Measurements from ENCODE around the gene CA10.
A peak's percentile ranks its signal among the peaks of the same experiment; 100 is the strongest.

CA10 gene

GRCh38 chr17:51820252-51820651 lies 338.3 kb downstream of the CA10 start:
- Mint-ChIP-seq H3K27ac (peak overlapping the region in 1 of 3 experiments; percentile 71), H3K36me3 (ENCODE audit: low read depth) (no peaks in the 10 kb centered on the region), H3K4me3 (no peak overlapping the region), H3K27me3 (ENCODE audit: low read depth) (peaks cover 4% of the 10 kb centered on the region), H3K9me3 (no peaks in the 10 kb centered on the region), H3K4me1 (peaks cover 18% of the 10 kb centered on the region)
- no peak for TF ChIP-seq CTCF (IDR thresholded peaks at IDR 0.05; ENCODE audit: unreplicated experiment in 3 of 3)

GRCh38 chr17:51819341-51820219 lies 338.9 kb downstream of the CA10 start:
- H3K9me3 Mint-ChIP-seq = no peaks in the 10 kb centered on the region
- peaks cover 4% of the 10 kb centered on the region for H3K27me3 Mint-ChIP-seq (ENCODE audit: low read depth)
- H3K4me1 Mint-ChIP-seq = peaks cover 18% of the 10 kb centered on the region
- peak overlapping the region; percentile 46 to 86 (median 71) for H3K27ac Mint-ChIP-seq
- no peaks in the 10 kb centered on the region for H3K36me3 Mint-ChIP-seq (ENCODE audit: low read depth)
- no peak for TF ChIP-seq CTCF (IDR thresholded peaks at IDR 0.05; ENCODE audit: unreplicated experiment in 3 of 3)
- no peak overlapping the region for H3K4me3 Mint-ChIP-seq

- Mint-ChIP-seq H3K4me1 (peaks cover 18% of the 10 kb centered on the region), H3K36me3 (ENCODE audit: low read depth) (no peaks in the 10 kb centered on the region), H3K4me3 (no peak overlapping the region), H3K27me3 (ENCODE audit: low read depth) (peaks cover 4% of the 10 kb centered on the region), H3K9me3 (no peaks in the 10 kb centered on the region), H3K27ac (peak overlapping the region; percentile 46 to 86 (median 71))
- TF ChIP-seq CTCF (IDR thresholded peaks at IDR 0.05; ENCODE audit: unreplicated experiment in 3 of 3) = no peak
Measured at GRCh38 chr17:51818777-51819176, 339.7 kb downstream of the CA10 start.

DNA sequence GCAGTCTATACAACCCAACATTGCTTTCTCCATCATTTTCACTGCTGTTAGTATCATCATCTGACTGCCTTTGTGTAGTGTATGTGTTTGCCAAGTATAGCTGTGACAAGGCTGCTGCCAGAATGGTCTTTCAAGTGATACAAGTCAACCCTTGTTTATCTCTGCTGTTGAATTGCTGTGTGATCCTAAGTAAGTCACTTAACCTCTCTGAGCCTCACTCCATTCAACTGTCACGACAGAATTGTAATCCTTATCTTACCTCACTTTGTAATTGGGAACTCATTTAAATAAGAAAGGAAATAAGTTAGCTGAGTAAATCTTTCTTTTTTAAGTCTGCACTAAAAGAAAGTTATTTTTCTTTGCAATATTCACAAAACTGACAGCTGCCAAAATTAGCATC lies 340.6 kb downstream of the CA10 start:
- Mint-ChIP-seq H3K27me3 (ENCODE audit: low read depth) (peaks cover 4% of the 10 kb centered on the region), H3K27ac (no peak overlapping the region), H3K4me3 (no peak overlapping the region), H3K36me3 (ENCODE audit: low read depth) (no peaks in the 10 kb centered on the region), H3K9me3 (no peaks in the 10 kb centered on the region), H3K4me1 (peaks cover 18% of the 10 kb centered on the region)
- TF ChIP-seq CTCF (IDR thresholded peaks at IDR 0.05; ENCODE audit: unreplicated experiment in 3 of 3) = no peak

DNA sequence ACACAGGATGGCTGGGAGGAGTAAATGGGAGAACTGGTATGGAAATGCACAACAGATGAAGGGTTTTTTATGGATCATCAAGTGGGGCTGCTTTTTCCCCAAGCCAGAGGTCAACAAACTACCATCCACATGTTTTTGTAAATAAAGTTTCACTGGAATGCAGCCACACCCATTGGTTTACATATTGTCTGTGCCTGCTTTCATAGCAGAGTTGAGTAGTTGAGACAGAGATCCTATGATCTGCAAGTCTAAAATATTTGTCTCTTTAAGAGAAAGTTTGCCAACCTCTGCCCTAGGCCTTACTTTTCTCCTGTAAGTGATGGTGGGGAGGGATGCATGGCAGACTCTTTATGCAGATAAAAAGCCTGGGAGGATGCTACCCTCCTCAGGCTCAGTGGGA lies 341.4 kb downstream of the CA10 start:
- H3K4me1 Mint-ChIP-seq = peaks cover 18% of the 10 kb centered on the region
- H3K27me3 Mint-ChIP-seq (ENCODE audit: low read depth) = peaks cover 4% of the 10 kb centered on the region
- no peaks in the 10 kb centered on the region for H3K9me3 Mint-ChIP-seq
- H3K27ac Mint-ChIP-seq = no peak overlapping the region
- no peak for TF ChIP-seq CTCF (IDR thresholded peaks at IDR 0.05; ENCODE audit: unreplicated experiment in 3 of 3)
- H3K36me3 Mint-ChIP-seq (ENCODE audit: low read depth) = no peaks in the 10 kb centered on the region
- H3K4me3 Mint-ChIP-seq = no peak overlapping the region

DNA sequence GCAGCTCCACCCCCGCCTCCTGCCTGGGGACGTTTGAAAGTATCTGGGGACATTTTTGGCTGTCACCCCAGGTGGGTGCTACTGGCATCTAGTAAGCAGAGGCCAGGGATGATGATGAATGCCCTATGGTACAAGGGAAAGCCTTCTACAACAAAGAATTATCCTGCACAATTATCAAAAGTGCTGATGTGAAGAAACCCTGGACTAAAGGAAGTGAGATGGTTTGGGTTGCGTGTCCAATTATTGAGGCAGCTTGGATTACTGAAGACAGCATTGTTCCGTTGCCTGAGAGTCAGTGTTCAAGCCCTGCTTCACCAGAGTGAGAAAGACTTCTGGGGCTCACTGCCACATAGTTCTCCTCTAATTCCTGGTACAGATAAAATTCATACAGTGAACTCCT lies 343.4 kb downstream of the CA10 start:
- no peak for TF ChIP-seq CTCF (IDR thresholded peaks at IDR 0.05; ENCODE audit: unreplicated experiment in 3 of 3)
- Mint-ChIP-seq H3K4me1 (peaks cover 18% of the 10 kb centered on the region), H3K4me3 (no peak overlapping the region), H3K36me3 (ENCODE audit: low read depth) (peaks cover 3% of the 10 kb centered on the region), H3K9me3 (peaks cover 3% of the 10 kb centered on the region), H3K27ac (no peak overlapping the region), H3K27me3 (ENCODE audit: low read depth) (peaks cover 4% of the 10 kb centered on the region)
